NCI-H2029 treated with DMSO at 0.1 percent for 48 hours (cell line): Measurements from ENCODE around the gene KCNIP4.
"Not testable (repeated sequence)": the region's sequence is repeated elsewhere in the genome, so short reads cannot be mapped to it uniquely, and the experiment has no call there.

Experiments used
- DNase-seq: peaks from one replicate; lab custom pipeline; 2025; lab: John Stamatoyannopoulos, UW

KCNIP4 gene

GRCh38 chr4:20760053-20760452 lies 1188.5 kb downstream of the KCNIP4 start:
- DNase-seq, result no peak

GRCh38 chr4:20754036-20754435 lies 1194.5 kb downstream of the KCNIP4 start:
- no peak for DNase-seq

- DNase-seq, result no peak
Measured at GRCh38 chr4:20752641-20753040, 1195.9 kb downstream of the KCNIP4 start.

- not testable (repeated sequence) for DNase-seq
Measured at GRCh38 chr4:20746000-20746399, 1202.6 kb downstream of the KCNIP4 start.

GRCh38 chr4:20735931-20736330 lies 1212.6 kb downstream of the KCNIP4 start:
- no peak for DNase-seq

- no peak for DNase-seq
Measured at GRCh38 chr4:20724915-20725314, 1223.7 kb downstream of the KCNIP4 start.

- DNase-seq, result no peak
Measured at GRCh38 chr4:20723463-20723862, 1225.1 kb downstream of the KCNIP4 start.

GRCh38 chr4:20723019-20723418 lies 1225.6 kb downstream of the KCNIP4 start:
- DNase-seq, result no peak

- DNase-seq, result no peak
Measured at GRCh38 chr4:20711335-20711734, 1237.2 kb downstream of the KCNIP4 start.

- peak; percentile 84 for DNase-seq
Measured at GRCh38 chr4:20700007-20700761, 1248.4 kb downstream of the KCNIP4 start, which contains the start of gene PACRGL. PACRGL (plus strand) TSS chr4:20700458; CDS start chr4:20704482, 4,024 bp downstream.

- DNase-seq, result no peak
Measured at GRCh38 chr4:20698820-20699219, 1249.8 kb downstream of the KCNIP4 start.

- DNase-seq, result no peak
Measured at GRCh38 chr4:20698382-20698781, 1250.2 kb downstream of the KCNIP4 start.

GRCh38 chr4:20696815-20697214 lies 1251.8 kb downstream of the KCNIP4 start:
- no peak for DNase-seq

- DNase-seq, result no peak
Measured at GRCh38 chr4:20687864-20688263, 1260.7 kb downstream of the KCNIP4 start.

GRCh38 chr4:20684852-20685763 lies 1263.5 kb downstream of the KCNIP4 start:
- DNase-seq, result peak; percentile 37

GRCh38 chr4:20683766-20684165 lies 1264.8 kb downstream of the KCNIP4 start:
- DNase-seq, result no peak

- DNase-seq, result no peak
Measured at GRCh38 chr4:20682853-20683252, 1265.7 kb downstream of the KCNIP4 start.

GRCh38 chr4:20681271-20681670 lies 1267.3 kb downstream of the KCNIP4 start:
- DNase-seq, result no peak

- DNase-seq, result no peak
Measured at GRCh38 chr4:20680736-20681135, 1267.8 kb downstream of the KCNIP4 start.

GRCh38 chr4:20679951-20680350 lies 1268.6 kb downstream of the KCNIP4 start:
- no peak for DNase-seq
